LNCaP clone FGC (cell line): ENCODE measurements around the gene PRDM11.

ENCODE experiments used
- DNase-seq: peaks from one replicate; pipeline ENCODE4 v3.0.0-alpha.2; 2011; ENCODE audit warnings: low read depth
- H3K4me3 ChIP-seq: 2 replicates; pipeline ENCODE4 v1.5.1; 2011; ENCODE audit warnings: mild to moderate bottlenecking, low read depth, low read length, control low read depth
- TF ChIP-seq, protein P1 (sequence below): IDR thresholded peaks from 2 replicates; pipeline ENCODE4 v1.5.1; 2012; ENCODE audit warnings: mild to moderate bottlenecking; ENCODE audit not compliant: control insufficient read depth, insufficient read depth; ENCODE audit errors: extremely low read depth

The PRDM11 gene

GRCh38 chr11:45224766-45225165, 78.3 kb downstream of the PRDM11 start:
- H3K4me3 ChIP-seq = no peak overlapping the region
- no peak for DNase-seq
- TF ChIP-seq, protein P1, sequence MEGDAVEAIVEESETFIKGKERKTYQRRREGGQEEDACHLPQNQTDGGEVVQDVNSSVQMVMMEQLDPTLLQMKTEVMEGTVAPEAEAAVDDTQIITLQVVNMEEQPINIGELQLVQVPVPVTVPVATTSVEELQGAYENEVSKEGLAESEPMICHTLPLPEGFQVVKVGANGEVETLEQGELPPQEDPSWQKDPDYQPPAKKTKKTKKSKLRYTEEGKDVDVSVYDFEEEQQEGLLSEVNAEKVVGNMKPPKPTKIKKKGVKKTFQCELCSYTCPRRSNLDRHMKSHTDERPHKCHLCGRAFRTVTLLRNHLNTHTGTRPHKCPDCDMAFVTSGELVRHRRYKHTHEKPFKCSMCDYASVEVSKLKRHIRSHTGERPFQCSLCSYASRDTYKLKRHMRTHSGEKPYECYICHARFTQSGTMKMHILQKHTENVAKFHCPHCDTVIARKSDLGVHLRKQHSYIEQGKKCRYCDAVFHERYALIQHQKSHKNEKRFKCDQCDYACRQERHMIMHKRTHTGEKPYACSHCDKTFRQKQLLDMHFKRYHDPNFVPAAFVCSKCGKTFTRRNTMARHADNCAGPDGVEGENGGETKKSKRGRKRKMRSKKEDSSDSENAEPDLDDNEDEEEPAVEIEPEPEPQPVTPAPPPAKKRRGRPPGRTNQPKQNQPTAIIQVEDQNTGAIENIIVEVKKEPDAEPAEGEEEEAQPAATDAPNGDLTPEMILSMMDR = no peak

GRCh38 chr11:45225277-45225676, 78.8 kb downstream of the PRDM11 start:
- no peak overlapping the region for H3K4me3 ChIP-seq
- DNase-seq = no peak
- TF ChIP-seq, protein P1 = no peak

GRCh38 chr11:45225961-45226871, 79.8 kb downstream of the PRDM11 start:
- H3K4me3 ChIP-seq = no peak overlapping the region
- no peak for DNase-seq
- TF ChIP-seq, protein P1 = no peak

- DNase-seq = no peak
- TF ChIP-seq, protein P1 = no peak
- no peak overlapping the region for H3K4me3 ChIP-seq
These were observed 80.5 kb downstream of the PRDM11 start for GRCh38 chr11:45226901-45227300.

DNA sequence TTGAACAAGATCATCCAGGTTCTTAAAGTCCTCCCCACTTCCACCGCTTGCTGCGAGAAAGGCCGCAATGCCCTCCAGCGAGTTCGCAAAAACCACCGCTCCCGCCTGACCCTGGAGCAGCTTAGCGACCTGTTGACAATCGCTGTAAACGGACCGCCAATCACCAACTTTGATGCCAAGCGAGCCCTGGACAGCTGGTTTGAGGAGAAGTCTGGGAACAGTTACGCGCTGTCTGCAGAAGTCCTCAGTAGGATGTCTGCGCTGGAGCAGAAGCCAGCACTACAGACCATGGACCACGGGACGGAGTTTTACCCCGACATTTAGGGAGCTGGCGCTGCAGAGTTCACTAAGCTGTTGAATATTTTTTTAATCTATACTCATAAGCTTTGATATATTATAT, 81.4 kb downstream of the PRDM11 start:
- TF ChIP-seq, protein P1 = no peak

DNA sequence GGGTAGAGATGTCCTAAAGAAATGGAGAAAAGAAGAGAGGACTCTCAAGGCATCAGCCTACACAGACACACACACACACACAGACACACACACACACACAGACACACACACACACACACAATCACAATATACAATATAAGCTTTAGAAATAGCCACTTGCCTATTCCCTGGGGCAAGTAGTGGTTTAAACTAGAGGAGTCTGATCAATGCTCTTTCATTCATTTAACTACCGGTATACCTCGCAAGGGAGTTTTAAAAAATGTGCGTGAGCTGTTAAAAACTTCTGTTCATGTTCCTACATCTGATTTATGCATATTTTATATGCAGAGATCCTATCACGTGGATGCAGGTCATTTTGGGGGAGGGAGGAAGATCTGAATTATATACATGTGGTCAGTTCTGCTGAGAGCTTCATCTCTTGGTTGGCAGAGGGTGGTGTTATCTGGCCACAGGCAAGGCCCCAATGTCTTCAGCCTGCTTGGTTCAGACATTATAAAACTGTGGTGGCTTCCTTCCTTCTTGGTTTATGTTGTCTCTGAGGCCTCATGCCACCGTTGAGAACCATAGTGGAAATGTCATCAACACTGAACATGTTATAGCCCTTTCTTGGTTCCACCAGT, 83.1 kb downstream of the PRDM11 start:
- H3K4me3 ChIP-seq = no peak overlapping the region
- TF ChIP-seq, protein P1 = no peak
- no peak for DNase-seq

More for the DNA sequence above, 81.4 kb downstream of the PRDM11 start:
- no peak overlapping the region for H3K4me3 ChIP-seq
- no peak for DNase-seq
